ENCODE data around the gene RNU6-9.

DNA sequence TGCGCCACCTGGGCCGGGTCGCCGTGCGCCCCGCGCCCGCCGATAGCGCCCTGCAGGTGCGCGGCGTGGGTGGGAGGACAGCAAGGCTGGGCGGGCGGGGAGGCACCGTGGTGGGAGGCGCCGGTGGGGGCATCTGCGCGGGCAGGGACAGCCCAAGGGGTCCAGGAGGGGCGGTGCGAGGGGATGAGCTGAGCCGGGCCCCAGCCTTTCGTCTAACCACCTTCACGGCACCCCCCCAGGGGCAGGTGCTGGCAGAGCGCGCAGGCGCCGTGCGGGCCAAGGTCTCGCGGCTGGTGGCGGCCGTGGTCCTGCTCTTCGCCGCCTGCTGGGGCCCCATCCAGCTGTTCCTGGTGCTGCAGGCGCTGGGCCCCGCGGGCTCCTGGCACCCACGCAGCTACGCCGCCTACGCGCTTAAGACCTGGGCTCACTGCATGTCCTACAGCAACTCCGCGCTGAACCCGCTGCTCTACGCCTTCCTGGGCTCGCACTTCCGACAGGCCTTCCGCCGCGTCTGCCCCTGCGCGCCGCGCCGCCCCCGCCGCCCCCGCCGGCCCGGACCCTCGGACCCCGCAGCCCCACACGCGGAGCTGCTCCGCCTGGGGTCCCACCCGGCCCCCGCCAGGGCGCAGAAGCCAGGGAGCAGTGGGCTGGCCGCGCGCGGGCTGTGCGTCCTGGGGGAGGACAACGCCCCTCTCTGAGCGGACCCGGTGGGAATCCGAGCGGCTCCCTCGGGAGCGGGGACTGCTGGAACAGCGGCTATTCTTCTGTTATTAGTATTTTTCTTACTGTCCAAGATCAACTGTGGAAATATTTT lies 27.0 kb downstream of the RNU6-9 start:
- TF ChIP-seq, protein P1, sequence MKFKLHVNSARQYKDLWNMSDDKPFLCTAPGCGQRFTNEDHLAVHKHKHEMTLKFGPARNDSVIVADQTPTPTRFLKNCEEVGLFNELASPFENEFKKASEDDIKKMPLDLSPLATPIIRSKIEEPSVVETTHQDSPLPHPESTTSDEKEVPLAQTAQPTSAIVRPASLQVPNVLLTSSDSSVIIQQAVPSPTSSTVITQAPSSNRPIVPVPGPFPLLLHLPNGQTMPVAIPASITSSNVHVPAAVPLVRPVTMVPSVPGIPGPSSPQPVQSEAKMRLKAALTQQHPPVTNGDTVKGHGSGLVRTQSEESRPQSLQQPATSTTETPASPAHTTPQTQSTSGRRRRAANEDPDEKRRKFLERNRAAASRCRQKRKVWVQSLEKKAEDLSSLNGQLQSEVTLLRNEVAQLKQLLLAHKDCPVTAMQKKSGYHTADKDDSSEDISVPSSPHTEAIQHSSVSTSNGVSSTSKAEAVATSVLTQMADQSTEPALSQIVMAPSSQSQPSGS (CRISPR knock-in tag; IDR thresholded peaks at IDR 0.05; ENCODE audit: borderline replicate concordance, low read depth) = no peak
- TF ChIP-seq FOXP4 (CRISPR knock-in tag; IDR thresholded peaks at IDR 0.05) (0 out of 2 replicates have a peak, but pooled peaks have one; percentile 7), CBFB (CRISPR knock-in tag; IDR thresholded peaks at IDR 0.05; ENCODE audit: low read depth) (no peak), SMAD4 (CRISPR knock-in tag; IDR thresholded peaks at IDR 0.05) (no peak), JUN (CRISPR knock-in tag; IDR thresholded peaks at IDR 0.05) (no peak), ETV6 (CRISPR knock-in tag; IDR thresholded peaks at IDR 0.05) (no peak), KAT7 (CRISPR knock-in tag; IDR thresholded peaks at IDR 0.05; ENCODE audit: borderline replicate concordance) (no peak), ATF3 (CRISPR knock-in tag; conservative IDR thresholded peaks at IDR 0.05) (no peak), RELA (CRISPR knock-in tag; IDR thresholded peaks at IDR 0.05; ENCODE audit: borderline replicate concordance) (0 out of 2 replicates have a peak, but pooled peaks have one; percentile 9)
- TF ChIP-seq, protein P2, sequence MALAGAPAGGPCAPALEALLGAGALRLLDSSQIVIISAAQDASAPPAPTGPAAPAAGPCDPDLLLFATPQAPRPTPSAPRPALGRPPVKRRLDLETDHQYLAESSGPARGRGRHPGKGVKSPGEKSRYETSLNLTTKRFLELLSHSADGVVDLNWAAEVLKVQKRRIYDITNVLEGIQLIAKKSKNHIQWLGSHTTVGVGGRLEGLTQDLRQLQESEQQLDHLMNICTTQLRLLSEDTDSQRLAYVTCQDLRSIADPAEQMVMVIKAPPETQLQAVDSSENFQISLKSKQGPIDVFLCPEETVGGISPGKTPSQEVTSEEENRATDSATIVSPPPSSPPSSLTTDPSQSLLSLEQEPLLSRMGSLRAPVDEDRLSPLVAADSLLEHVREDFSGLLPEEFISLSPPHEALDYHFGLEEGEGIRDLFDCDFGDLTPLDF (CRISPR knock-in tag; IDR thresholded peaks at IDR 0.05) = no peak
- TF ChIP-seq, protein P3, sequence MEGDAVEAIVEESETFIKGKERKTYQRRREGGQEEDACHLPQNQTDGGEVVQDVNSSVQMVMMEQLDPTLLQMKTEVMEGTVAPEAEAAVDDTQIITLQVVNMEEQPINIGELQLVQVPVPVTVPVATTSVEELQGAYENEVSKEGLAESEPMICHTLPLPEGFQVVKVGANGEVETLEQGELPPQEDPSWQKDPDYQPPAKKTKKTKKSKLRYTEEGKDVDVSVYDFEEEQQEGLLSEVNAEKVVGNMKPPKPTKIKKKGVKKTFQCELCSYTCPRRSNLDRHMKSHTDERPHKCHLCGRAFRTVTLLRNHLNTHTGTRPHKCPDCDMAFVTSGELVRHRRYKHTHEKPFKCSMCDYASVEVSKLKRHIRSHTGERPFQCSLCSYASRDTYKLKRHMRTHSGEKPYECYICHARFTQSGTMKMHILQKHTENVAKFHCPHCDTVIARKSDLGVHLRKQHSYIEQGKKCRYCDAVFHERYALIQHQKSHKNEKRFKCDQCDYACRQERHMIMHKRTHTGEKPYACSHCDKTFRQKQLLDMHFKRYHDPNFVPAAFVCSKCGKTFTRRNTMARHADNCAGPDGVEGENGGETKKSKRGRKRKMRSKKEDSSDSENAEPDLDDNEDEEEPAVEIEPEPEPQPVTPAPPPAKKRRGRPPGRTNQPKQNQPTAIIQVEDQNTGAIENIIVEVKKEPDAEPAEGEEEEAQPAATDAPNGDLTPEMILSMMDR (IDR thresholded peaks at IDR 0.05) = no peak
- TF ChIP-seq, protein P4, sequence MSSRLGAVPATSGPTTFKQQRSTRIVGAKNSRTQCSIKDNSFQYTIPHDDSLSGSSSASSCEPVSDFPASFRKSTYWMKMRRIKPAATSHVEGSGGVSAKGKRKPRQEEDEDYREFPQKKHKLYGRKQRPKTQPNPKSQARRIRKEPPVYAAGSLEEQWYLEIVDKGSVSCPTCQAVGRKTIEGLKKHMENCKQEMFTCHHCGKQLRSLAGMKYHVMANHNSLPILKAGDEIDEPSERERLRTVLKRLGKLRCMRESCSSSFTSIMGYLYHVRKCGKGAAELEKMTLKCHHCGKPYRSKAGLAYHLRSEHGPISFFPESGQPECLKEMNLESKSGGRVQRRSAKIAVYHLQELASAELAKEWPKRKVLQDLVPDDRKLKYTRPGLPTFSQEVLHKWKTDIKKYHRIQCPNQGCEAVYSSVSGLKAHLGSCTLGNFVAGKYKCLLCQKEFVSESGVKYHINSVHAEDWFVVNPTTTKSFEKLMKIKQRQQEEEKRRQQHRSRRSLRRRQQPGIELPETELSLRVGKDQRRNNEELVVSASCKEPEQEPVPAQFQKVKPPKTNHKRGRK (CRISPR knock-in tag; IDR thresholded peaks at IDR 0.05; ENCODE audit: borderline replicate concordance) = no peak
- TF ChIP-seq, protein P5, sequence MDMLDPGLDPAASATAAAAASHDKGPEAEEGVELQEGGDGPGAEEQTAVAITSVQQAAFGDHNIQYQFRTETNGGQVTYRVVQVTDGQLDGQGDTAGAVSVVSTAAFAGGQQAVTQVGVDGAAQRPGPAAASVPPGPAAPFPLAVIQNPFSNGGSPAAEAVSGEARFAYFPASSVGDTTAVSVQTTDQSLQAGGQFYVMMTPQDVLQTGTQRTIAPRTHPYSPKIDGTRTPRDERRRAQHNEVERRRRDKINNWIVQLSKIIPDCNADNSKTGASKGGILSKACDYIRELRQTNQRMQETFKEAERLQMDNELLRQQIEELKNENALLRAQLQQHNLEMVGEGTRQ (CRISPR knock-in tag; IDR thresholded peaks at IDR 0.05) = no peak

All from WTC11 (cell line).